ENCODE results near the gene ADGRG6. TPM values are rescaled to one million over a fixed set of nuclear protein-coding genes. Genes with fewer than 3 reads are reported as not detected.

ADGRG6 gene
- total RNA-seq, 1 experiment from 2014 or later, result 259 TPM

GRCh38 chr6:142429195-142429594, 127.4 kb downstream of the ADGRG6 start:
- no peak overlapping the region for H3K4me3 ChIP-seq (ENCODE audit: low read depth in 2 of 2, low read length in 2 of 2)
- TF ChIP-seq SIN3A (IDR thresholded peaks at IDR 0.05; ENCODE audit: borderline replicate concordance, insufficient read depth, low read depth, low read length), result no peak
- TF ChIP-seq CTCF (IDR thresholded peaks at IDR 0.05), result no peak
- TF ChIP-seq TCF7L2 (IDR thresholded peaks at IDR 0.05; ENCODE audit: low read depth, low read length), result no peak
- no peak for TF ChIP-seq REST (IDR thresholded peaks at IDR 0.05; ENCODE audit: insufficient read depth in 1 of 2, low read depth in 2 of 2, low read length in 1 of 2)
- TF ChIP-seq POLR2AphosphoS5 (IDR thresholded peaks at IDR 0.05; ENCODE audit: low read depth, low read length), result no peak
- CTCF ChIA-PET, result no interaction called here
- intact Hi-C loops (cut with micrococcal nuclease; ENCODE audit: unreplicated experiment), result no loop called here
- H3K27me3 ChIP-seq (ENCODE audit: control insufficient read depth, insufficient read depth, low read length), result no peaks in the 10 kb centered on the region
- H3K27ac ChIP-seq (ENCODE audit: low read length), result no peak overlapping the region
- H3K9me3 ChIP-seq (ENCODE audit: control insufficient read depth, insufficient read depth, low read depth, low read length), result no peaks in the 10 kb centered on the region
- no TSS peak for BruUV-seq (replicated peaks)
- H3K4me1 ChIP-seq (ENCODE audit: control insufficient read depth, insufficient read depth, low read length), result no peaks in the 10 kb centered on the region
- POLR2A ChIA-PET, result no interaction called here
- in situ Hi-C loops (cut with HindIII; ENCODE audit: low pct_unique_long_range_greater_than_20kb, low sequenced_read_pairs), result no loop called here
- peaks cover 9% of the 10 kb centered on the region; the same call in 1 of the 2 replicates for H3K36me3 ChIP-seq (ENCODE audit: control insufficient read depth, insufficient read depth, low read length)
- no peak for DNase-seq (ENCODE audit: low read depth, low spot score)
- ATAC-seq, result no peak

GRCh38 chr6:142433419-142433818, 131.6 kb downstream of the ADGRG6 start:
- TF ChIP-seq TCF7L2 (IDR thresholded peaks at IDR 0.05; ENCODE audit: low read depth, low read length) (no peak), REST (IDR thresholded peaks at IDR 0.05; ENCODE audit: insufficient read depth in 1 of 2, low read depth in 2 of 2, low read length in 1 of 2) (no peak), POLR2AphosphoS5 (IDR thresholded peaks at IDR 0.05; ENCODE audit: low read depth, low read length) (no peak)
- intact Hi-C loops (cut with micrococcal nuclease; ENCODE audit: unreplicated experiment) (no loop called here), in situ Hi-C loops (cut with HindIII; ENCODE audit: low pct_unique_long_range_greater_than_20kb, low sequenced_read_pairs) (no loop called here)
- Histone ChIP-seq H3K4me1 (ENCODE audit: control insufficient read depth, insufficient read depth, low read length) (no peaks in the 10 kb centered on the region), H3K27me3 (ENCODE audit: control insufficient read depth, insufficient read depth, low read length) (no peaks in the 10 kb centered on the region), H3K27ac (ENCODE audit: low read length) (no peak overlapping the region), H3K4me3 (ENCODE audit: low read depth in 2 of 2, low read length in 2 of 2) (no peak overlapping the region), H3K36me3 (ENCODE audit: control insufficient read depth, insufficient read depth, low read length) (peaks cover 18% of the 10 kb centered on the region; the same call in 1 of the 2 replicates), H3K9me3 (ENCODE audit: control insufficient read depth, insufficient read depth, low read depth, low read length) (no peaks in the 10 kb centered on the region)
- ATAC-seq (no peak), DNase-seq (ENCODE audit: low read depth, low spot score) (no peak)
- ChIA-PET CTCF (no interaction called here), POLR2A (interaction anchor here (0.7 kb wide), 1 partner anchor 12 kb away, joined by 4 read pairs; no protein-coding TSS in a partner anchor)
- BruUV-seq (replicated peaks), result no TSS peak
